Endothelial cell of umbilical vein (primary cell): ENCODE measurements around the gene RAB4A. TPM values are rescaled to one million over a fixed set of nuclear protein-coding genes. Genes with fewer than 3 reads are reported as not detected.

Source experiments
- BruUV-seq: library from RNA; stranded (reverse); fragments of 400-500 nt; replicated peaks from 2 replicates; lab custom pipeline; 2021; lab: Mats Ljungman, UMichigan
- CTCF ChIA-PET: fragments of 300-600, 350-600 bp; sonication (Branson Sonifier 250); formaldehyde crosslinking; loops from one replicate; lab custom pipeline; 2021; ENCODE audit warnings: antibody characterized with exemption, inconsistent platforms; lab: Charles Lee
- POLR2A ChIA-PET: fragments of 300-600, 350-600 bp; sonication (Branson Sonifier 250); formaldehyde crosslinking; loops from one replicate; lab custom pipeline; 2021; ENCODE audit warnings: antibody characterized with exemption, inconsistent platforms; lab: Charles Lee
- DNase-seq: peaks from one replicate; pipeline ENCODE4 v3.0.0-alpha.2; 2011; ENCODE audit warnings: low read depth, low spot score
- FAIRE-seq: peaks from 2 replicates; lab custom pipeline; 2011; peaks lifted over from hg19 to GRCh38; lab: Jason Lieb, UNC
- H2AFZ ChIP-seq: 2 replicates; pipeline ENCODE4 v1.6.0; 2012; ENCODE audit warnings: low read depth, low read length, control low read depth, inconsistent platforms
- H3K27ac ChIP-seq: 2 replicates; pipeline ENCODE4 v1.5.1; 2011; ENCODE audit warnings: low read depth, mild to moderate bottlenecking, control low read depth, low read length, moderate library complexity; ENCODE audit not compliant: insufficient read depth
- H3K27me3 ChIP-seq, 2 experiments: 2 replicates each; pipeline versions ENCODE4 v1.6.0 to v1.6.1; 2011; ENCODE audit warnings: low read length in 2 of 2, mixed read lengths in 1 of 2; ENCODE audit not compliant: control insufficient read depth in 2 of 2, insufficient read depth in 2 of 2
- H3K36me3 ChIP-seq, 2 experiments: 2 replicates in 1 of 2; 3 replicates in 1 of 2; pipeline ENCODE4 v1.5.1; 2011; ENCODE audit warnings: low read length in 2 of 2, mild to moderate bottlenecking in 1 of 2, moderate library complexity in 1 of 2; ENCODE audit not compliant: control insufficient read depth in 2 of 2, insufficient read depth in 2 of 2; ENCODE audit errors: extremely low read depth in 1 of 2
- H3K4me1 ChIP-seq: 3 replicates; pipeline ENCODE4 v1.5.1; 2011; ENCODE audit warnings: mild to moderate bottlenecking, low read length; ENCODE audit not compliant: control insufficient read depth, insufficient read depth; ENCODE audit errors: extremely low read depth
- H3K4me2 ChIP-seq: 2 replicates; pipeline ENCODE4 v1.6.1; 2011; ENCODE audit warnings: low read length, control low read depth, mixed read lengths; ENCODE audit not compliant: insufficient read depth
- H3K4me3 ChIP-seq, 3 experiments: fragments of 200-600 bp in 1 of 3; sonication (generic), shearing (Covaris generic) in 1 of 3; replicated peaks in 1 of 3; 2 replicates each; pipeline ENCODE4 v1.5.1; 2011 to 2016; ENCODE audit warnings: control low read depth in 3 of 3, low read length in 3 of 3, mild to moderate bottlenecking in 2 of 3, inconsistent platforms in 1 of 3, low read depth in 1 of 3, moderate library complexity in 1 of 3; ENCODE audit not compliant: insufficient read depth in 1 of 3
- H3K79me2 ChIP-seq: 2 replicates; pipeline ENCODE4 v1.6.0; 2012; ENCODE audit warnings: low read length, inconsistent platforms; ENCODE audit not compliant: control insufficient read depth, insufficient read depth
- H3K9ac ChIP-seq: replicated peaks from 2 replicates; pipeline ENCODE3; 2011; ENCODE audit warnings: low read length, control low read depth; ENCODE audit not compliant: insufficient read depth; ENCODE audit errors: extremely low read depth
- H3K9me1 ChIP-seq: replicated peaks from 3 replicates; pipeline ENCODE4 v1.6.0; 2011; ENCODE audit warnings: mild to moderate bottlenecking, low read length; ENCODE audit not compliant: control insufficient read depth, insufficient read depth; ENCODE audit errors: extremely low read depth
- H3K9me3 ChIP-seq: replicated peaks from 2 replicates; pipeline ENCODE4 v1.5.1; 2012; ENCODE audit warnings: low read length, inconsistent platforms; ENCODE audit not compliant: control insufficient read depth, insufficient read depth
- H4K20me1 ChIP-seq: replicated peaks from 2 replicates; pipeline ENCODE3; 2011; ENCODE audit warnings: mild to moderate bottlenecking, low read length; ENCODE audit not compliant: control insufficient read depth, insufficient read depth; ENCODE audit errors: extremely low read depth
- EZH2 ChIP-seq: IDR thresholded peaks from 2 replicates; pipeline ENCODE4 v1.6.1; 2012; ENCODE audit warnings: borderline replicate concordance, low read depth, mild to moderate bottlenecking, moderate library complexity, low read length, inconsistent platforms; ENCODE audit not compliant: severe bottlenecking
- FOS ChIP-seq: IDR thresholded peaks from 2 replicates; pipeline ENCODE4 v1.6.1; 2011; ENCODE audit warnings: mild to moderate bottlenecking, low read length, moderate library complexity, borderline replicate concordance; ENCODE audit not compliant: insufficient read depth
- GATA2 ChIP-seq: IDR thresholded peaks from 2 replicates; pipeline ENCODE4 v1.7.0; 2011; ENCODE audit warnings: low read depth, mild to moderate bottlenecking, moderate library complexity, mixed read lengths, low read length; ENCODE audit not compliant: insufficient read length, insufficient read depth
- JUN ChIP-seq: IDR thresholded peaks from 2 replicates; pipeline ENCODE4 v1.6.1; 2011; ENCODE audit warnings: borderline replicate concordance, low read depth; ENCODE audit not compliant: insufficient read length, insufficient read depth
- POLR2A ChIP-seq: IDR thresholded peaks from 2 replicates; pipeline ENCODE4 v1.6.1; 2012; ENCODE audit warnings: low read depth, mild to moderate bottlenecking, control low read depth, low read length
- dilution Hi-C: fragments of 300-500 bp; cut with MboI; formaldehyde crosslinking; loops from one replicate; pipeline ENCODE4 v1.15.0; 2019; ENCODE audit warnings: low sequenced_read_pairs; ENCODE audit not compliant: extremely low pct_ligation_motif_present
- intact Hi-C: fragments of 100-400 bp; cut with micrococcal nuclease; formaldehyde crosslinking; loops from one replicate; pipeline ENCODE4 v1.10.0; 2022
- polyA plus RNA-seq, 4 experiments: library from polyadenylated mRNA; depleted of rRNA in 3 of 4; stranded (reverse) in 3 of 4; unstranded in 1 of 4; fragments of >200 nt; gene quantifications; 2 replicates each; pipeline versions ENCODE4 v1.2.1 to v1.2.3, GENCODE V29; 2011 to 2012; ENCODE audit warnings: missing spikeins in 1 of 4
- total RNA-seq: library from RNA; stranded (reverse); gene quantifications from 2 replicates; pipeline ENCODE4 v1.2.3, GENCODE V29; 2021
- TF ChIP-seq, protein P1 (sequence below): IDR thresholded peaks from 2 replicates; pipeline ENCODE4 v1.6.1; 2011; ENCODE audit not compliant: insufficient read depth, insufficient read length

The RAB4A gene
- total and polyA plus RNA-seq, 2 donors (not counting 3 experiments of a cell fraction or from before 2014, with no cell fraction given): 14.8 to 52.9 TPM

DNA sequence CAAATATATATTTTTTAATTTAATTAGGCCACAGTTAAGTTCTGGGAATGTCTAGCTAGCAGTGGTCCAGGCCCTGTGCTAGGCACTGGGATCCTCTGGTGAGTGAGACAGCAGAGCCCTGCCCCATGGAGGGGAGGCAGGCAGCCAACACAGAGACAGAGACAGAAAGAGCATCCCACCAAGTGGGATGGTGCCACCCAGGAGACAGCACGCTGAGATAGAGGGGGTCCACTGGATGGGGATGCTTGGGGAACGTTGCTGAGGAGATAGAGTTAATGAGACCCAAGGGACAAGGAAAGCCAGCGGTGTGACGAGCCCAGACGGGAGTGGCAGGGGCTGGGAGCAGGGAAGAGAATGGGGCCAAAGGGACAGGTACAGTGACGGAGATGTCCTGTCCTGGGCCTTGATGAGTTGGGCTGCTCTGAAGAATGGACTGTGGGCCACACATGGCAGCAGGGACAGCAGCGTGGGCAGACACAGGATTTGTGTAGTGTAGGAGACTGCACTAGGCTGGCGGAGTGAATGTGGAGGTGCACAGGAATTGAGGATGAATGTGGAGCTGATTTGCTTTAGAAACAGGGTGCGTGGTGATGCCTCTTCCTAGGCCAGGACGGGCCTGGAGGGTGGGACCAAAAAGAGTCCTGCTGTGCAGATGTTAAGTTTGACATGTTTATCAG, 22.8 kb downstream of the RAB4A start:
- intact Hi-C loops (no loop called here), dilution Hi-C loops (no loop called here)
- Histone ChIP-seq H3K36me3 (peaks cover 0 to 2% of the 10 kb centered on the region in 2 experiments), H3K9ac (no peak overlapping the region), H3K9me1 (no peaks in the 10 kb centered on the region), H3K9me3 (no peaks in the 10 kb centered on the region), H3K27me3 (no peaks in the 10 kb centered on the region), H3K79me2 (no peaks in the 10 kb centered on the region), H3K4me2 (no peak overlapping the region), H3K4me3 (no peak overlapping the region), H3K4me1 (no peaks in the 10 kb centered on the region), H3K27ac (no peak overlapping the region), H4K20me1 (no peaks in the 10 kb centered on the region), H2AFZ (no peak overlapping the region)
- ChIA-PET CTCF (interaction anchor here (1.4 kb wide), 1 partner anchor 66 kb away, joined by 3 read pairs; no protein-coding TSS in a partner anchor), POLR2A (no interaction called here)
- DNase-seq (no peak), FAIRE-seq (no peak)
- TF ChIP-seq FOS: no peak
- BruUV-seq: no TSS peak

DNA sequence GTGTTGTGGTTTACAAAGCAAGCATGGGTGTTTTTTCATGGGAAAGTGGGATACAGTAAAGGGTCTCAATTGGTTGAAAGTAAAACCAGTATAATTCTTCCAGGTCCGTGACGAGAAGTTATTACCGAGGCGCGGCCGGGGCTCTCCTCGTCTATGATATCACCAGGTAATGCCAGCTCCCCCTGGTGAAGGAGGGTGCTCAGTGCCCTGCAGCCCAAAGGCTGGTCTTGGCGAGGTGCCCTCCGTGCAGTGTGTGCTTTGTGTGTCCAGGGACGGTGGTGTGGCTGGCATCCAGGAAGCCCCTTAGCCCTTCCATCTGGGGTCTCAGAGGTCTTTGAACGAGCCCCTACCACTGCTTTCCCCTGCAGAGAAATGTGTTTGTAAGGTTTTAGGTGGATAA, 24.8 kb downstream of the RAB4A start:
- H4K20me1 ChIP-seq: no peaks in the 10 kb centered on the region
- CTCF ChIA-PET: no interaction called here
- dilution Hi-C loops (no loop called here), intact Hi-C loops (no loop called here)
- no peaks in the 10 kb centered on the region for H3K27me3 ChIP-seq
- H3K27ac ChIP-seq: no peak overlapping the region
- H3K4me3 ChIP-seq: no peak overlapping the region
- DNase-seq (no peak), FAIRE-seq (no peak)
- POLR2A ChIA-PET: no interaction called here
- H3K9ac ChIP-seq: no peak overlapping the region
- no peak overlapping the region for H2AFZ ChIP-seq
- H3K9me1 ChIP-seq: no peaks in the 10 kb centered on the region
- no TSS peak for BruUV-seq
- H3K79me2 ChIP-seq: no peaks in the 10 kb centered on the region
- H3K4me1 ChIP-seq: no peaks in the 10 kb centered on the region
- TF ChIP-seq, protein P1, sequence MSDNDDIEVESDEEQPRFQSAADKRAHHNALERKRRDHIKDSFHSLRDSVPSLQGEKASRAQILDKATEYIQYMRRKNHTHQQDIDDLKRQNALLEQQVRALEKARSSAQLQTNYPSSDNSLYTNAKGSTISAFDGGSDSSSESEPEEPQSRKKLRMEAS: no peak
- TF ChIP-seq POLR2A (no peak), JUN (no peak), GATA2 (no peak), EZH2 (no peak)
- no peaks in the 10 kb centered on the region for H3K9me3 ChIP-seq
- peaks cover 6 to 9% of the 10 kb centered on the region in 2 experiments for H3K36me3 ChIP-seq
- no peak overlapping the region for H3K4me2 ChIP-seq
